GM12892 (cell line): ENCODE measurements around the gene PIM3.
A peak's percentile ranks its signal among the peaks of the same experiment; 100 is the strongest.
"Not testable (repeated sequence)": the region's sequence is repeated elsewhere in the genome, so short reads cannot be mapped to it uniquely, and the experiment has no call there.

Experiments used
- DNase-seq: peaks from one replicate; pipeline ENCODE4 v3.0.0; 2011; ENCODE audit not compliant: insufficient read length
- FAIRE-seq: peaks from 2 replicates; lab custom pipeline; 2011; peaks lifted over from hg19 to GRCh38; lab: Jason Lieb, UNC
- POLR2A ChIP-seq: IDR thresholded peaks from 2 replicates; pipeline ENCODE4 v1.6.1; 2011; ENCODE audit warnings: low read depth, low read length, control low read depth
- POLR2AphosphoS5 ChIP-seq: IDR thresholded peaks from 2 replicates; pipeline ENCODE4 v1.6.1; 2011; ENCODE audit warnings: low read depth, low read length, control low read depth
- TAF1 ChIP-seq: IDR thresholded peaks from 2 replicates; pipeline ENCODE4 v1.6.1; 2011; ENCODE audit warnings: low read depth, mild to moderate bottlenecking, control low read depth, low read length, borderline replicate concordance

PIM3 gene

GRCh38 chr22:49976439-49977175, 16.0 kb downstream of the PIM3 start:
- TF ChIP-seq POLR2A (peak; percentile 25; the same call in 1 of the 2 replicates), POLR2AphosphoS5 (no peak)
- peak; percentile 29 for DNase-seq
- peak; percentile 86 for FAIRE-seq

- DNase-seq: no peak
- no peak for FAIRE-seq
- no peak for TF ChIP-seq POLR2AphosphoS5
- TF ChIP-seq TAF1: no peak
- no peak for TF ChIP-seq POLR2A
Observed at GRCh38 chr22:49977578-49977977, 17.0 kb downstream of the PIM3 start.

- DNase-seq (no peak), FAIRE-seq (peak; percentile 51)
- TF ChIP-seq POLR2AphosphoS5 (no peak), POLR2A (no peak), TAF1 (no peak)
Observed at GRCh38 chr22:49979587-49980264, 19.2 kb downstream of the PIM3 start.

GRCh38 chr22:49981799-49982198, 21.2 kb downstream of the PIM3 start:
- not testable (repeated sequence) for FAIRE-seq, DNase-seq

- FAIRE-seq: no peak
- TF ChIP-seq POLR2A (no peak), TAF1 (no peak)
- DNase-seq: no peak
Observed at GRCh38 chr22:49983148-49984042, 22.8 kb downstream of the PIM3 start.

- DNase-seq: no peak
- TF ChIP-seq POLR2A: no peak
- no peak for TF ChIP-seq POLR2AphosphoS5
- TF ChIP-seq TAF1: no peak
- FAIRE-seq: no peak
Observed at GRCh38 chr22:49986325-49986724, 25.8 kb downstream of the PIM3 start.

GRCh38 chr22:49989826-49990225, 29.3 kb downstream of the PIM3 start:
- not testable (repeated sequence) for DNase-seq, FAIRE-seq

GRCh38 chr22:49991167-49991566, 30.6 kb downstream of the PIM3 start:
- no peak for DNase-seq

GRCh38 chr22:49991907-49992533, 31.4 kb downstream of the PIM3 start:
- no peak for TF ChIP-seq POLR2A
- no peak for TF ChIP-seq TAF1
- TF ChIP-seq POLR2AphosphoS5: no peak
- FAIRE-seq (no peak), DNase-seq (no peak)

More at GRCh38 chr22:49991167-49991566, 30.6 kb downstream of the PIM3 start:
- no peak for FAIRE-seq
- no peak for TF ChIP-seq POLR2A
- no peak for TF ChIP-seq POLR2AphosphoS5
- TF ChIP-seq TAF1: no peak

- no peak for TF ChIP-seq POLR2A
- TF ChIP-seq TAF1: no peak
- no peak for TF ChIP-seq POLR2AphosphoS5
- FAIRE-seq (peak; percentile 94), DNase-seq (peak; percentile 75)
Observed at GRCh38 chr22:49992921-49993648, 32.5 kb downstream of the PIM3 start.
